HG02759 (cell line): ENCODE measurements around the gene COBL.

Experiments used
- ATAC-seq: cut with Tn5 transposase; IDR thresholded peaks from one replicate; pipeline ENCODE4 v1.9.1; 2021; ENCODE audit warnings: mild to moderate bottlenecking, moderate library complexity; ENCODE audit not compliant: unreplicated experiment

The COBL gene

GRCh38 chr7:51308265-51308664 lies 8.3 kb downstream of the COBL start:
- no peak for ATAC-seq

DNA sequence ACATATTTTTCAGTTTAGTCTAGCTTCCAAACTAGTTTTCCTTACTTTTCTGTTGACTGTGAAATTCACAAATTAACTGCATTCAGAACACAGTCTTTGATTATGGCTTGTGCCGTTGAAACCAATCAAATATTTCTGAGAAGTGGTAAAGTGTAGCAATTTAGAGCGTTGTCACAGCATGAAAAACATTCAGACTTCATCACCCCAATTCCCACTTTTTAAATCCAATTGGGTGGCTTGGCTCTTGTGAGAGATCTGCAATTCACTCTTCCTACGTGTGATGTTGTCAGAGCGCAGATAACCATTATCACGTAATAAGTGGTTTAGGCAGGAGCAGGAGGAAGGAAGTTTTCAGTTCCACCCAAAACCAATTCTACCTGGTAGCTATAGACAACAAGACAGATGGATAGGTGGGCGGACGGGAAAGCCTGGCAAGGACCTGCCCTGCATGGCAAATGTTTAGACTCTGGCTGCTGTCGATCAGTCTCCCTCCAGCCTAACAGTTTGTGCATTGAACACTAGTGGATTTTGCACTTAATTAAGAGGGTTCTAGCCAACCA lies 8.9 kb downstream of the COBL start:
- ATAC-seq = no peak

DNA sequence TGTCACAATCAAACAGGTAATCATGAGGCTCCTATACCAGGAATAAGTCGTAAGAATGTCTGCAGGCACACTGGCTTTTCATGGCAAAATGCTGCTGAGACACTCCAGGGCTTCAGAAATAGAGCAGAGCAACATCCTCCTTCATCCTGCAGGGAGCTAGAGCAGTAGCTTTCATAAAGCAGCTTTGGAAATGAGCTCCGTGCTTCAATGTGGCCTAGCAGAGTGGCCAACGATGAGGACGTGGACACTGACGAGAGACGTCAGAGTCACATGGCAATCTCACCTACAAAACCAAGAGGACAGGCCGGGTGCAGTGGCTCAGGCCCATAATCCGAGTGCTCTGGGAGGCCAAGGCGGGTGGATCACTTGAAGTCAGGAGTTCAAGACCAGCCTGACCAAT lies 9.8 kb downstream of the COBL start:
- ATAC-seq = no peak

DNA sequence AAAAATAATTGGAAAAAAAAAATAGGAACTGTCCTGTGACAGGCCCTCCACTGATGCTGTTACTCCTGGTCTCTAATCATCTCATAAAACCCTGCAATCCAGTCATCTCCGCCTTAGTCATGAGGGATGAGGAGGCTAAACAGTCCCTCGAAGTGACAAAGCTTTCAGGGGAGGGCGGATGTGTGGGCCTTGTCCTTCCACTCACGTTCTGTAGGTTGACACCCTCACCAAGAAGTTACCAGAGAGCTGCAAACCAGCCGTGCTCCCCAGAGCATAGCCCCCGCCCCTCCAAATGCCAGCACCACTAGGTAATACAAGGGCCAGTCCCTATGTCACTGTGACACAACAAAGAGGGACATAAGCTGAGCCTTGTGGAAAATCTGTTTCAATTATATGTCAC lies 11.9 kb downstream of the COBL start:
- no peak for ATAC-seq

GRCh38 chr7:51303142-51303525 lies 13.5 kb downstream of the COBL start:
- no peak for ATAC-seq

DNA sequence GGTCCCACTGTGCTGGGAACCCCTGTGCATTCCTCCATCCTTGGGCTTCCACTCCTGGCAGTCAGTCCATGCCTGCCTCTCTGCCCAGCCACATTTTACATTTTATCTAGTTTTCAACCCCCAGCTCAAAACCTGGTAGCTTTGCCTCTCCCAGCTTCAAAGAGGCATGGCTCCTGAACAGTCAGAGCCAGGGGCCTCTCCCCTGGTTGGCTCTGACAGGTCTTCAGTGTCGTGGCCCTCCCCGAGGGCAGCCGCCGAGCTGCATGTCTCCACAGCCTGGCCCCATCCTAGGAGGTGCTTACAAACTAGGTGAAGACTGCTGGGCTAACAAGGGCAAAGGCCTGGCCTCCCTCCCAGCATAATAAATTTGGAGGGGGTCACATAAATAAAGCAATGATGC lies 14.8 kb downstream of the COBL start:
- ATAC-seq = no peak

GRCh38 chr7:51300762-51301674 lies 15.6 kb downstream of the COBL start:
- ATAC-seq = no peak

- no peak for ATAC-seq
Measured at GRCh38 chr7:51299391-51300133, 17.0 kb downstream of the COBL start.

- no peak for ATAC-seq
Measured at GRCh38 chr7:51298912-51299311, 17.7 kb downstream of the COBL start.

- ATAC-seq = no peak
Measured at GRCh38 chr7:51297986-51298385, 18.6 kb downstream of the COBL start.

GRCh38 chr7:51295440-51296245 lies 21.0 kb downstream of the COBL start:
- ATAC-seq = no peak

DNA sequence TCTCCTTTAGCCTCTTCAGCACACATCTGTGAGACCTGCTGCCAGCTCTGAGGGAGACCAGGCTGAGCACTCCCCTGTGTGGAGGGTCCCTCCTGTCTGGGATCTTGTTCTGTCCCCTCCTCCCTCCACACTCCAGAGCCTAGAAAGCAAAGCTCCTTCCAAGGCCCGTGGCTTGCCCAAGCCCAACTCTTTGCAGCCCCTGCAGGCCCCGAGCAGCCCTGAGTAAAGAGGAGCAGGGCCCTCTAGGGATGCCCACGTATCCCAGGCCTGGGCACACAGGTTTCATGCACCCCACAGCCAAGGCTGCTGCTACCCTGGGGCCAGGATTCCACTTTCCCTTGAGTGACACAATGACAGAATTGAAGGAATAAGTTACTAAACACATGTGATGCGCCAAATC lies 24.0 kb downstream of the COBL start:
- ATAC-seq = no peak

DNA sequence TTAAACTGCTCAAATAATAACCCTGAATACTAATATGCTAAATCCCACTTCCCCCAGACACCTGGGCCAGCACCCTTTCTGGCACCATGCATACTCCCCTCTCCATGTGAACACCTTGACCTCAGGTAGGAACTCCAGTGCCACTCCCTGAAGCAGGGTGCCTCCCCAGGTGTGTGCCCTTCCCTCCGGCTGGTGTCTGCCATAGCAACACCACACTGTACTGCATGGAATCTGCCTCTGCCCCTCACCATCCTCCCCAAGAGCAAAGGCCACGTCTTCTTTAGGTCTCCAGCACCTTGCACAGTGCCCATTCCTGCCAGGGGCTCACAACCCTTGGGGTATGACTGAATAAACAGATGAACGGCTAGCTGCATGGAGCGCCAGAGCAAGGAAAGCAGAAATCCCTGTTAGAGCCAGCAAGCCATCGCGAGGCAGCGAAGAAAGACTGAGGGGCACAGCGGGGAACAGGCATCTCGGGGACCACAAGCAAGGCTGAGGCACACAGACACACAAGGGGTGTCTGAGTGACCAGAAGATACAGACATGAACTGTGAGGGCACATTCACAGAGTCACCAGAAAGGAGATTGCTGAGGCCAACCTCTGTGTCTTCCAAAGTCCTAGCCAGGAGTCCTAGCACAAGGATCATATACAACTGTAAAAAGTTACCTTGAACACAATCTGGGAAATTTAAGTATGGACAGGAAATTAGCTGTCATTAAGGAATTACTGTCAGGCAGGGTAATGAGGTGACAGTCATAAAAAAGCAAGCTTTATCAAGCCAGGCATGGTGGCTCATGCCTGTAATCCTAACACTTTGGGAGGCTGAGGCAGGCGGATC lies 25.7 kb downstream of the COBL start:
- no peak for ATAC-seq

DNA sequence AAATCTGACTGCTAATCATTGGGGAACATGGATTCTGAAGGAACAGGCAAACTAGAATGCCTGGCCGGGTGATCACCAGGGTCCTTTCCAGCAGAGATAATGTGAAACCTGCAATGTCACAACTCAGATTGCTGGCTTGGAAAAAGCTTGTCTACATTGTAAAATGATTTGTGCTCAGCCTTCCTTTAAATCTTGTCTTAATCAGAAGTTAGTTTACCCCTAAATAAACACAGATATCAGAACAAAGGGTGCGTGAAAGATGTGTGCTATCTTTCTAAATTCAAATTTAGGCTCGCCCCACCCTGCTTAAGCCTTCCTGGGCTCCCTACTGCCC lies 26.3 kb downstream of the COBL start:
- ATAC-seq = no peak

DNA sequence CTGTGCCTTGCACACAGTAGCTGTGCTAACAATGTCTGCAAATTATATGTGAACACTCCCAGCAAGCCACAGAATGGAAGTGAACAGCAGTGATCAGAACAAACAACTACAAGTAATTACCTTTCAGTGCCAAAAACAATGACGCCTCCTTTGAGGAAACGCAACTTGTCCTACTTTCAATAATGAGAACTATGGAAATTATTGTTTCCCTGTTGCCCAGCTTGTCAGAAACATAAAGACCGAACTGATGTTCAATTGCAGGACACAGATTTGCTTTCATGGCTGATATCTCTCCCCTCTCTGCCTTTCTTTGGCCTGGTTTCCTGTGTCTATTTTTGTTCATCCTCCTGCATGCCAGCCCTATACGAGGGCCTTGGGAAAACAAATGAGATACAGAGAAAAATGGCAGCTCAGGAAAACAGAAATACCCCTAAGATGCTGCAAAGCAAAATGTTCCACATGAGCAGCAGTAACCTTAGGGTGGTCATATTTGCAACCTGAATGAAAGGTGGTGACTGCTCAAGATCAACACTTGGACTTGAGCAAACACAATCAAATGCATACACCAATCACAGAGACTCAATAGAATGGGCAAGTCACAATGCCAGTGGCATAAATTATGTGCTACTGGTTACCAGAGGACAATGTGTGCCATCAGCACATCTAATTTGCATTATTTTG lies 26.8 kb downstream of the COBL start:
- ATAC-seq = no peak

DNA sequence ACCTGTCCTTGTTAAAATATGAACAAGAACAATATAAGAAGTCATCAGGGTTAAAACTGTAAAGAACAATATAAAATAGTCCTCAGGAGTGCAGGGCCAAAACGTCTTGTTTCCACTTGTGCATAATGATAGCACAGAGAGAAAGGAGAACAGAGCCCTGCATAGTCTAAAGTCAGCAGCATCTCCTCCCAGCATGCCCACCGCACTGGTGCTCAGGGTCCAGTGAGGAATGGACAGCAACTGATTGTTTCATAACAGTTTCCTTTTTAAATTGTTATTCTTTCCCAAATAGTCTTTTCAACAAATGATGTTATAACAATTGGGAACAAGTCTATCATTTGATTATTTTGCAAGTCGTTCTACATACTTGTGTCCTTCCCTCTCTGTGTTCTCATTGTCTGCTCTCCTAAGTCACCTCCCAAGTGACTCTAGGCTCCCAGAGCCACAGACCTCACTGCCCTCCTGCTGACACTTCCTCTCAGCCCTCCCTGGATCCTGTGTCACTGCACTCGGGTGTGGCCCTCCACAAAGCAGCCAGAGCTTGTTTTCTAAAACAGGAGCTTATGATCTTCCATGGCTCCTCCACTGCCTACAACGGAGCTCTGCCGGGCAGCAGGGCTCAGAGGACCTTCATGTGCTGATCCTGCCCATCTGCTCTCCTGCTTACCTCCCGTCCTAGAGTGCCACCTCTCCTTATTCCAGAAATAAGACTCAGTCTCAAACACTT lies 27.6 kb downstream of the COBL start:
- no peak for ATAC-seq

DNA sequence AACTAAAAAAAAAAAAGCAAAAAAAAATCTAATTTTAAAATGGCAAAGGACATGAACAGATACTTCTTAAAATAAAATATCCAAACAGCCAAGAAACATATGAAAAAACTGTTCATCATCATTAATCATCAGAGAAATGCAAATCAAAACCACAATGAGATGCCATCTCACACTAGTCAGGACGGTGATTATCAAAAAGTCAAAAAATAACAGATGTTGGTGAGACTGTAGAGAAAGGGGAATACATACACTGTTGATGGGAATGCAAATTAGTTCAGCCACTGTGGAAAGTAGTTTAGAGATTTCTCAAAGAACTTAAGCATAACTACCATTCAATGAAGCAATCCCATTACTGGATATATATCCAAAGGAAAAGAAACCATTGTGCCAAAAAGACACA lies 30.2 kb downstream of the COBL start:
- no peak for ATAC-seq

DNA sequence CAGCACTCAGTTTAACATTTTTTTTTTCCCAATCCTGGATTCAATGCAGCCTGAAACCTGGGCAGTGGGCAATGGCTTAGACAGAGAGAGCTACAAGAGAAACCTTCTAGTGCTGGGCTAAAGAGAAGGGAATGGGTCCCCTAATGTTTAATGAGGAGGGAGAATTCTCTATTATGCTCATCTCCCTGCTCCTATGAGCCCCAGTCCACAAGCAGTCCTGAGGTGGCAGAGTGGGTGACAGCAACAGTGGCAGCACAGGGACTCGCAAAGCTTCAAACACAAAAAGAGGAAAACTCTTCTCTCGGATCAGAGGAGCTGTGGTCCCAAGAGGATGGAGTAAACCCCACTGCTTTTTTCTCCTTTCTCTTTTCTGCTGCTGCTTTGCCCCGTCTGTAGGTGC lies 36.5 kb downstream of the COBL start:
- ATAC-seq = no peak

- ATAC-seq = no peak
Measured at GRCh38 chr7:51279391-51280023, 37.1 kb downstream of the COBL start.
